Pulmonary artery endothelial cell (primary cell): ENCODE measurements around the gene SLC25A47. TPM values are rescaled to one million over a fixed set of nuclear protein-coding genes. Genes with fewer than 3 reads are reported as not detected.
"Not testable (repeated sequence)": the region's sequence is repeated elsewhere in the genome, so short reads cannot be mapped to it uniquely, and the experiment has no call there.

ENCODE experiments used
- DNase-seq: peaks from one replicate; pipeline ENCODE4 v3.0.0-alpha.2; 2011; ENCODE audit warnings: low read depth, low spot score
- total RNA-seq: library from RNA; depleted of rRNA; stranded (reverse); fragments of >200 nt; gene quantifications from 2 replicates; pipeline ENCODE4 v1.2.3, GENCODE V29; 2014

Gene SLC25A47
- 0.04 TPM in 1 of 2 replicates, not detected in the other for total RNA-seq

- DNase-seq, result no peak
Measured at GRCh38 chr14:100323121-100323941, at the start of gene SLC25A47. Gene SLC25A47, plus strand, starts transcription at chr14:100323339. Its CDS starts 76 bp downstream, at chr14:100323415.

- no peak for DNase-seq
Measured at GRCh38 chr14:100274250-100274649, 48.9 kb upstream of the SLC25A47 start.

DNA sequence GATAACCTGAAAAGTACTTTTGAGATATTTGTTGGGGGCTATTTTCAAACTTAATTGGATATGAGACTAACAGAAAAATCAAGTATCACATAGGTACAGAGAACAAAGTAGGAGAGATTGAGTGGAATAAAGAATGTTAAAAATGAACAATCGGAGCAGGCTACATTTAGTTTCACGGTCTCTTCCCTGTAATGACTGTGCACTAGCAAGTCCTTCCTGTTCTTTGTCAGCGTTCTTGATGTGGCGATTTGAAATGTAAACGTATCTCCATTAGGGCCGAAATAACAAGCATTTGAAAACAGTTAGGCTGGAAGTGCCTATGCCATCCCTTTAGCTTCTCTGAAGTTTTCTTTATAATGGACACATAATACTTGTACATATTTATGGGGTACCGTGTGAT is 47.9 kb upstream of the SLC25A47 start:
- DNase-seq, result no peak

- no peak for DNase-seq
Measured at GRCh38 chr14:100278702-100279101, 44.4 kb upstream of the SLC25A47 start.

DNA sequence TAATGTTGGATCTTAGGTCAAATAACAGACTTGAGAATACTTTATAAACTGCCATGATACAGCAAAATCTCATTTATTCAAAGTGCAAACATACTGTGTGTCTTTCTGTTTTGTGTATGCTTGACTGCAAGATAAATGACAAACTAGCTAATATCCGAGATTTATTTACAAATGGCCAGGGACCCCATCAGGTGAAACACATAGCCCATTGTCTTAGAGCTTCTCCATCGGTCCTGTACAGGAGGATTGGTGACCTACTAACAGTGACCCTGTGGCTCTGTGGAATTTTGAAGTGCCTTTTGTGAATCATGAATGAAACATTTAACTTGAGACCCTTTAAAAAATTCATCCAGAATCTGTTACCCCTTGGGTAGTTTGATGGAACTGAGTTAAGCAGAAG is 44.0 kb upstream of the SLC25A47 start:
- DNase-seq, result no peak

- DNase-seq, result no peak
Measured at GRCh38 chr14:100279563-100279962, 43.6 kb upstream of the SLC25A47 start.

GRCh38 chr14:100281286-100282082 is 41.7 kb upstream of the SLC25A47 start:
- DNase-seq, result no peak

DNA sequence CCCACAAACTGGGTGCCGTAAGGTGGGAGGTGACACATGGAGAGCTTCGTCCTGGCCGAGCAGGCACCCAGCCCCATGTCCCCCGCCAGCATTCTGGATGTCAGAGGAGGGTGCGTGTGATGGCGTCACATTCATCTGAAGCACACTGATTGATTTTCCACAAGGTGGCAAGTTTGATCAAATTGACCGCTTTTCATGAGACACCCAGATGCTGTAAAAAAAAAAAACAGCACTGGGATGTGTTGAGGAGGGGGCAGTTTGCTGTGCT is 41.1 kb upstream of the SLC25A47 start:
- no peak for DNase-seq

GRCh38 chr14:100282766-100283419 is 40.2 kb upstream of the SLC25A47 start:
- no peak for DNase-seq

DNA sequence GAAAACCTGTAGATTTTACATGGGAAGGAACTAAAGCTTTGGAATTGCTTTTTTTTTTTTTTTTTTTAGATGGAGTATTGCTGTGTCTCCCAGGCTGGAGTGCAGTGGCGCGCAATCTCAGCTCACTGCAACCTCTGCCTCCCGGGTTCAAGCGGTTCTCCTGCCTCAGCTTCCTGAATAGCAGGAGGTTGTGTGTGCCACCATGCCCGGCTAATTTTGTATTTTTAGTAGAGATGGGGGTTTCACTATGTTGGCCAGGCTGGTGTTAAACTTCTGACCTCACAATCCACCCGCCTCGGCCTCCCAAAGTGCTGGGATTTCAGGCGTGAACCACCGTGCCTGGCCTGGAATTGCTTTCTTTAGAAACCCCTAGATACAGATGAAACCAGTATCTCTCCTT is 39.7 kb upstream of the SLC25A47 start:
- DNase-seq, result not testable (repeated sequence)

DNA sequence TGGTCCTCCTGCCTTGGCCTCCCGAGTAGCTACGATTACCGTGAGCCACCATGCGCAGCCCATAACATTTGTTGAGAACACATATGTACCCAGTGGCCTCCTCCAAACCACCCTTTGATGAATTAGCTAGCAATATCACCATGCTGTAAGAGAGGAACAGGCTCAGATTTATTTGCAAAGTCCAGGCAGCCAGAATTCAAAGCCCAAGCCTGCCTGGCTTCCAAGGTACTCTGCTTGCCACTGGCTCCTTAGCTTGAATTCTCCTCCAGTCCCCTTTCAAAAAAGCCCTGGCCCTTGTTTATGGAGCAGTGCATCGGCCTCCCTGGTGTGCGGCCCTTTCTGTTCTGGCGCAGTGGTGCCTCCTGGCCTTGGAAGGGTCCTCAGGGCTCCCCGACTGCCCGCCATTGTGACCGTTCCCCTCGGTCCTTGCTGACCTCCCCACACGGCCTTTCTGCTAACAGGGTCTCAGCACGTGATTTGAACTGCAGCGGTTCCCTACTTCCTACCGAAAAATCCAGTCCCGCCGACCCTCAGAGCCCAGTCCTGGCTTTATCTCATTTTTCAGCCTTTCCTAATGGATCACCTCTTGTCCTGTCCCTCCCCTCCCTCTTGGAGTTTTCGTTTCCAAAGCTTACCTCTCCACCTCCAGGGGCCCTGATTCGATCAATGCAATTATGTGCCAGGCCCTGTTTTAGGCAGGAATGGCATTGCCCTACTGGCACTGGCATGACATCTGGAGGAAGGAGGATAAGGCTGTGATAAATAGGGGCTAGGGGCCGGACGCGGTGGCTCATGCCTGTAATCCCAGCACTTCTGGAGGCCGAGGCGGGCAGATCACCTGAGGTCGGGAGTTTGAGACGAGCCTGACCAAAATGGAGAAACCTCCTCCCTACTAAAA is 38.9 kb upstream of the SLC25A47 start:
- no peak for DNase-seq

DNA sequence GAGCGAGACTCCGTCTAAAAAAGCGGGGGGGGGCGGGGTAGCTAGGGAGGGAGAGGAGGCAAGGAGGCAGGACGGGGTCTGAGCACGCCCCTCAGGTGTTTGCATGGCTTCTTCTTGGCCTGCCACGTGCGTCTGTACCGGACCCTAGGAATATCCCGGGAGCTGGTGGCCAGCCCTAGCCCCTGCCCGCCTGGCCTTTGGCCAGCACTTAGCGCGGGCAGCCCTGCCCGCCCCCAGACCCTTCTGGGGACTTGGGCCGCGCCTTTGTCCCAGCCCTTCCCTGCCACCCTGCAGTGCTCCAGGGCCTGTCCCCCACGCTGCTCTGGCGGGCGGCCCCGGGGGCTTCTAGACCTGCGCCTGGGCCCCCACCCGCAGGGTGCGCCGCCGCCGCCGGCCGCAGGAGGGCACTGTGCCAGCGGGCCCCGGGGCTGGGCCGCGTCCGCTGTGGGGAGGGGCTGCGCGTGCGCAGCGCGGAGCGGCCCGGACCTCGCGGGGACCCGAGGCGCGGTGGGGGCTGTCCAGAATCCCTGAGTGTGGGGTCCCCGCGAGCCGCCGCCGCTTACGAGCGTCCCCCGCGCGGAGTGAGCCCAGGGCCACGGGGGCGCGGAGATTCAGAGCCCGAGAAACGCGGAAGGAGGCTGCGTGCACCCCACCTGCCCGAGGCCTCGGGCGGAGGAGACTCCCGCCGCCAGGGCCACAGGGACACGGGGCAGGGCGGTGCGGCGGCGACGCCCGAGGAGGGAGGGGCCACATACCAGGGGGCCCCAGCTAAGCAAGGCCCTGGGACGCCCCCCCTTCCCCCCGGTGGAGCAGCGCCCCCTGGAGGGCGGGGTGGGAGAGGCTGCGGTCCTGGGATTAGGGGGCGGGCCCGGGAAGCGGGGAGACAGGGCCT is 37.9 kb upstream of the SLC25A47 start:
- DNase-seq, result no peak

DNA sequence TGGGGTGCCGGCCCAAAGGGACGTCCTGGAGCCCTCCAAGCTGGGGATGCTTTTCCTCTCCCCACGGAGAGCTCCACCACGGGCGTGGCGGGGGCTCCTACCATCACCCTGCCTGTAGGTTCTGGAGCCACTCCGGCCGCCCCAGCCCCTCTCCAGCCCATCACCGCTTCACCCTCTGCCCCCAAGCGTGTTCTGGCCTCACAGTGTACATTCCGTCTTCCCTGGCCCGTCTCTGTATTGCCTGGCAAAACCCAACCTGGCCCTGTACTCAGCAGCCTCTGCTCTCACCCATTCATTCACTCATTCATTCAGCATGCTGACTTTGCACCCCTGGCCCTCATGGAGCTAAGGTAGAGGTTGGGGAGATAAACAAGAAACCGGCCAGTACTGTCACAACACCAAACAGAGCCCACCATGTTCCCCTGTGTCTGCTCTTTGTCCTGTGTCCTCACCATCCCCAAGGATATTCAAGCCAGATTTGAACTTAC is 37.2 kb upstream of the SLC25A47 start:
- no peak for DNase-seq

DNA sequence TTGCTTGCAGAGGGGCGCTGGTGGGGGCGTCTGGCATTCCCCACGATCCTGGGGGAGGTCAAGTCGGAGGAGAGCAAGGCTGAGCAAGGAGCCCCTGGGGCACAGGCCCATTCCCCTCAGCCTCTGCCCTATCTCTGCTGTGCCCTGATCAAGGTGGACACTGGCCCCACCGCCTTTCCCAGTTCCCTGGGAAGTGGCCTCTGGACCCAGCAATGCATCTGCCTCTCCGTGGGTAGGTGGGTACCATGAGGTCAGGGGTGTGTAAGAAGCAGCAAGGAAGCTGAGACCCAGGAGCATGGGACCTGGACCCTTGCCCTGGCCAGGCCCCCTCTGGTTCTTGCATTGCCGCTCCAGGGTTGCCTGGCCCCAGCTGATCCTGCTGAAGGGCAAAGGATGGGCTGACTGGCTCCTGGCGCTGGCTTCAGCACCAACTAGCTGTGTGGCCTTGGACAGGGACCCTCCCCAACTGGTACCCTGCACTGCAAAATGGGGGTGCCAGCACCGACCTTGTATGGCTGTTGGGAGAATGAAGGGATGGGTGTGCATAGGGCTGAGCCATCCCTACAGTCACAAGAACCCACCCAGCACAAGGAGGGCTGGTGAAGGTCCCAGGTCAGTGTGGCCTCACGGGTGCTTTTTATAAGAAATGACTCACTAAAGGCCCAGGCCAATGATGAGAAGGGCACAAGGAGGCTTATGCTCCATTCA is 36.5 kb upstream of the SLC25A47 start:
- no peak for DNase-seq

DNA sequence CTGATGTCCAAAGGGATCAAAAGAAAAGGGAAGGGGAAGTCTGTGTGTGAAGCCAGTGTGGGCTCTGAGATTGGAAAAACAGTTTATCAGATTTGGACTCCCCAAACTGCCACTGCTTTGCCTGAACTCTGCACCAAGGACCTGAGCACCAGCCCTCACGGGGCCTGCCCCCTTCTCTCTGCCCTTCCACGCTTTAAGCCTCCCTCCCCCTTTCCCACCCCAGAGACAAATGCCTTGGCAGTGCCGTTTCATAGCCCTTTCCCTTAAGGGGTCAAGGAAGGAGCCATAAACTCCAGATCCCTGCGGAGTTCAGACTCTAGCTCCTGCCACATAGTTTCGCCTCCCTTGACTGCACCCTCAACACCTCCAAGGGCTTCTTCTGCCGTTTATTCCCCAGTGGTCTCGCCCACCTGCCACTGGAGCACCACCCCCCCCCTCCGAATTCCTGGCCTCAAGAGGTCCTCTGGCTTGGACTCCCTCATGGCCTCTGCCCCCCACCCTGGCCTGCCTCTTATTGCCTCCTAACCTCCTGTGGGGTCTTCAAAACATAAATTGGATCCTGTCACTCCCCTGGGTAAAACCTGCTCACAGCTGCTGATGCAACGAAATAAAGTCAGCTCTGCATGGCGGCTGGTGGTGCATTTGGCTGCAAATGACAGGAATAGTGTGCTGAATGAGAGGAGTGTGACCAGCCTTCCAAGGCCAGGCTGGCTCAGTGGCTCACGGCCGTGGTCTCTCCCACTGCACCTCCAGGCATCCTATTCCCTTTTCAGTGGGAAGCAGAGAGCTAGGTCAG is 35.7 kb upstream of the SLC25A47 start:
- DNase-seq, result no peak

GRCh38 chr14:100287998-100288295 is 35.2 kb upstream of the SLC25A47 start:
- not testable (repeated sequence) for DNase-seq

GRCh38 chr14:100288382-100289185 is 34.6 kb upstream of the SLC25A47 start:
- no peak for DNase-seq
